ENCODE results near the gene RNF19B. TPM values are rescaled to one million over a fixed set of nuclear protein-coding genes. Genes with fewer than 3 reads are reported as not detected.

RNF19B gene
- total and polyA plus RNA-seq, 7 experiments from 2014 or later = 0.58 to 58.1 (median 18.5) TPM

DNA sequence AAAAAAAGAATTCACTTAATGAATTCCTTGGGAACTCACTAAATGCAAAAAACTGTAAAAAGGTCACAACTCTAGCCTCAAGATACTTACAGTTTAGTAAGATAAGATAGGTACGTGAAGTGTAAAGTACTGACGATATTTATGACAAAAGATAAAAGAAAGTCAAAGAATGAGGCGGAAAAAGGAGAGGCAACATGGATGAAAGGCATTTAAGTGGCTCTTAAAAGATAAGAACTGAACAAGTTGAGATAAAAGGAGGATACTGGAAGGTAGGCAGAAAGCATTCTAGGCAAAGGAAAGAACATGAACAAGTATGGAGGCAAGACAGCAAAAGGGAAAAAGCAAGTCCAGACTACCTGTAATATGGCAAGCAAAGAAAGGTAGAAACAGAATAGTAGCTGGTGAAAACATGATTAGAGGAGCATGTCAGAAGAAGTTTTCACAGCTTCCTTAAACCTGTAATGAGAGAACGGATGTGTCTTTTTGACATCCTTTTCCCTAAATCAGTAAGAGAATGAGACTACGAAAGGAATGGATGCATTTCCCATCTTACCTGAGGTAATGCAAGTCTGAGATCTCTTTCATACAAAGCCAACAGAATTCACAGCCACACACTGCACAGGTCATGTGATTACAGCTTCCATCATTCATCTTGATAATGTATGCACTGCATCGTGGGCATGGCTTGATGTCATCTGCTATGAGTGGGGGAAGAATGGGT lies 16.8 kb downstream of the RNF19B start:
- H3K27ac ChIP-seq (ENCODE audit: low read depth, low read length) = no peak overlapping the region
- no peaks in the 10 kb centered on the region for H3K27me3 ChIP-seq (ENCODE audit: control insufficient read depth in 2 of 2, insufficient read depth in 2 of 2, low read length in 2 of 2)
- no peak overlapping the region for H3K4me3 Mint-ChIP-seq
- ChIA-PET CTCF (interaction anchor here (0.7 kb wide), 1 partner anchor 13 kb away, joined by 3 read pairs; no protein-coding TSS in a partner anchor), POLR2A (interaction anchor here (0.5 kb wide), 1 partner anchor 299 kb away, joined by 4 read pairs; no protein-coding TSS in a partner anchor)
- peaks cover 0 to 7% of the 10 kb centered on the region in 2 donors for H3K4me1 ChIP-seq (ENCODE audit: control insufficient read depth in 2 of 2, insufficient read depth in 2 of 2, low read length in 2 of 2)
- no peak overlapping the region for H3K27ac Mint-ChIP-seq
- H3K9me3 ChIP-seq (ENCODE audit: control insufficient read depth in 2 of 3, low read length in 3 of 3) = no peaks in the 10 kb centered on the region
- H3K9me3 Mint-ChIP-seq = no peaks in the 10 kb centered on the region
- ATAC-seq (no peak), DNase-seq (no peak)
- peaks cover 18 to 44% (median 24%) of the 10 kb centered on the region in 3 experiments for H3K36me3 ChIP-seq (ENCODE audit: control insufficient read depth in 2 of 3, insufficient read depth in 3 of 3, low read length in 3 of 3)
- intact Hi-C loops (cut with micrococcal nuclease) = no loop called here
- H3K4me3 ChIP-seq (ENCODE audit: low read length) = no peak overlapping the region
- peaks cover 15 to 48% (median 40%) of the 10 kb centered on the region in 5 donors for H3K36me3 Mint-ChIP-seq
- H3K4me1 Mint-ChIP-seq = peaks cover 0 to 38% (median 12%) of the 10 kb centered on the region in 7 donors
- H3K27me3 Mint-ChIP-seq = no peaks in the 10 kb centered on the region

DNA sequence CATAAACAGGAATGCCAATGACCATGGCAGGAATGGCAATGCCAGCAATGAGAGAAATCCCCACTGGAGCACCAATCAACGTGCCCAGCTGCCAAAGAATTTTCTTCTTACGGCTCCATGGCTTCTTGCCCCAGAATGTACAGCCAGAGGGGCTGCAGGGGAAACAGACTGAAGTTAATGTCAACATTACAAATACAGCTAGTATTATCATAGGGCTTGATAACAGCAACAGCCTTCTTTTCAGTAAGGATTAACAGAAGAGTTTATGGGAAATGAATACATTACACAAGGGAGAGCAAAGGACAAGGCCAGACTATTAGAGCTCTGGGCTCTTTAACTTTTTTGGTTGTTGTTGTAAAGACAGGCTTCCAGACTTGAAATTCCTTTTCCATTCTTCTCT lies 18.2 kb downstream of the RNF19B start:
- Mint-ChIP-seq H3K27ac (no peak overlapping the region), H3K36me3 (peaks cover 15 to 53% (median 40%) of the 10 kb centered on the region in 5 donors), H3K9me3 (no peaks in the 10 kb centered on the region), H3K27me3 (no peaks in the 10 kb centered on the region), H3K4me1 (peaks cover 0 to 38% (median 12%) of the 10 kb centered on the region in 7 donors), H3K4me3 (no peak overlapping the region)
- peaks cover 0 to 7% of the 10 kb centered on the region in 2 donors for H3K4me1 ChIP-seq (ENCODE audit: control insufficient read depth in 2 of 2, insufficient read depth in 2 of 2, low read length in 2 of 2)
- no peak for ATAC-seq
- ChIA-PET CTCF (interaction anchor here (0.6 to 1.3 kb wide), 3 partner anchors 11 to 311 kb away, joined by 3 to 6 read pairs (median 4); no protein-coding TSS in a partner anchor), POLR2A (interaction anchor here (0.7 kb wide), 1 partner anchor 33 kb away, joined by 6 read pairs; no protein-coding TSS in a partner anchor)
- no peak for DNase-seq
- intact Hi-C loops (cut with micrococcal nuclease) = no loop called here
- H3K4me3 ChIP-seq (ENCODE audit: low read length) = no peak overlapping the region
- H3K9me3 ChIP-seq (ENCODE audit: control insufficient read depth in 2 of 3, low read length in 3 of 3) = no peaks in the 10 kb centered on the region
- H3K27ac ChIP-seq (ENCODE audit: low read depth, low read length) = no peak overlapping the region
- H3K27me3 ChIP-seq (ENCODE audit: control insufficient read depth in 2 of 2, insufficient read depth in 2 of 2, low read length in 2 of 2) = no peaks in the 10 kb centered on the region
- peaks cover 18 to 45% (median 29%) of the 10 kb centered on the region in 3 experiments for H3K36me3 ChIP-seq (ENCODE audit: control insufficient read depth in 2 of 3, insufficient read depth in 3 of 3, low read length in 3 of 3)

DNA sequence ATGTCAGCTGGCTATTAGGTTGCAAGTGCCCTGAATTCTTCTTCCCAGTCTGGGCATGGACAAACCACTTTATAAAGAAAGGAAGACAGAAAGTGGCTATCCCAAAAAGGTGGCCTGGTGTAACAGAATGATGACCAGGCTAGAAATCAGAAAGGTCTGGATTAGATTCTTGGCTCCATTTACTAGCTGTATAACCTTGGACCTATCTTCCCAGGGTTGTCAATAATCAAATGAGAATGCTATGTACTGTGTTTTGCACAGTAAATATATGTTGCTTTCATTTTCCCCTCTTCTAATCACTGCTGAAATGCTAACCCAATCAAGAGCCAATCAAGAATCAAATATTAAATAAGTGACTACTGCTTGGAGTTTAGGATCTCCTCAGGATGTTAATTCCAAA lies 20.4 kb downstream of the RNF19B start:
- Mint-ChIP-seq H3K36me3 (peaks cover 15 to 64% (median 40%) of the 10 kb centered on the region in 5 donors), H3K4me3 (no peak overlapping the region), H3K27ac (peak overlapping the region in 2 of 9 donors; percentile 35 to 61), H3K9me3 (no peaks in the 10 kb centered on the region), H3K4me1 (peaks cover 0 to 47% (median 12%) of the 10 kb centered on the region in 7 donors), H3K27me3 (no peaks in the 10 kb centered on the region)
- POLR2A ChIA-PET = interaction anchor here (1.2 kb wide), 1 partner anchor 931 kb away, joined by 3 read pairs; no protein-coding TSS in a partner anchor
- DNase-seq = no peak
- H3K4me1 ChIP-seq (ENCODE audit: control insufficient read depth in 2 of 2, insufficient read depth in 2 of 2, low read length in 2 of 2) = peaks cover 0 to 7% of the 10 kb centered on the region in 2 donors
- intact Hi-C loops (cut with micrococcal nuclease) = no loop called here
- no peak overlapping the region for H3K27ac ChIP-seq (ENCODE audit: low read depth, low read length)
- no peak for ATAC-seq
- no peaks in the 10 kb centered on the region for H3K9me3 ChIP-seq (ENCODE audit: control insufficient read depth in 2 of 3, low read length in 3 of 3)
- no peaks in the 10 kb centered on the region for H3K27me3 ChIP-seq (ENCODE audit: control insufficient read depth in 2 of 2, insufficient read depth in 2 of 2, low read length in 2 of 2)
- H3K4me3 ChIP-seq (ENCODE audit: low read length) = no peak overlapping the region
- peaks cover 18 to 64% (median 29%) of the 10 kb centered on the region in 3 experiments for H3K36me3 ChIP-seq (ENCODE audit: control insufficient read depth in 2 of 3, insufficient read depth in 3 of 3, low read length in 3 of 3)
- CTCF ChIA-PET = no interaction called here

- no peaks in the 10 kb centered on the region for H3K27me3 ChIP-seq (ENCODE audit: control insufficient read depth in 2 of 2, insufficient read depth in 2 of 2, low read length in 2 of 2)
- H3K36me3 Mint-ChIP-seq = peaks cover 6 to 52% (median 21%) of the 10 kb centered on the region in 5 donors
- H3K27me3 Mint-ChIP-seq = no peaks in the 10 kb centered on the region
- ChIA-PET POLR2A (interaction anchor here (0.6 kb wide), 1 partner anchor 173 kb away, joined by 3 read pairs; no protein-coding TSS in a partner anchor), CTCF (interaction anchor here (0.7 to 1.2 kb wide), 2 partner anchors 12 to 115 kb away, joined by 3 read pairs; no protein-coding TSS in a partner anchor)
- H3K4me1 ChIP-seq (ENCODE audit: control insufficient read depth in 2 of 2, insufficient read depth in 2 of 2, low read length in 2 of 2) = peaks cover 0 to 7% of the 10 kb centered on the region in 2 donors
- peak overlapping the region in 1 of 9 donors; percentile 34 for H3K27ac Mint-ChIP-seq
- no peaks in the 10 kb centered on the region for H3K9me3 Mint-ChIP-seq
- H3K4me3 ChIP-seq (ENCODE audit: low read length) = no peak overlapping the region
- no peaks in the 10 kb centered on the region for H3K9me3 ChIP-seq (ENCODE audit: control insufficient read depth in 2 of 3, low read length in 3 of 3)
- DNase-seq (no peak), ATAC-seq (peak; percentile 52)
- no peak overlapping the region for H3K27ac ChIP-seq (ENCODE audit: low read depth, low read length)
- intact Hi-C loops (cut with micrococcal nuclease) = loop anchor here (10.0 kb wide), 2 partner anchors 145 to 355 kb away; partner anchors contain the start of gene AZIN2 (in 1 of the 2)
- peak overlapping the region in 1 of 10 donors; percentile 52 for H3K4me3 Mint-ChIP-seq
- H3K4me1 Mint-ChIP-seq = peaks cover 0 to 62% (median 12%) of the 10 kb centered on the region in 7 donors
- H3K36me3 ChIP-seq (ENCODE audit: control insufficient read depth in 2 of 3, insufficient read depth in 3 of 3, low read length in 3 of 3) = peaks cover 11 to 69% (median 12%) of the 10 kb centered on the region in 3 experiments
Measured at GRCh38 chr1:32939655-32940371, 24.8 kb downstream of the RNF19B start.

- DNase-seq (no peak), ATAC-seq (no peak)
- H3K4me3 ChIP-seq (ENCODE audit: low read length) = no peak overlapping the region
- peaks cover under 1 to 52% (median 12%) of the 10 kb centered on the region in 3 experiments for H3K36me3 ChIP-seq (ENCODE audit: control insufficient read depth in 2 of 3, insufficient read depth in 3 of 3, low read length in 3 of 3)
- H3K36me3 Mint-ChIP-seq = peaks cover 0 to 48% (median 4%) of the 10 kb centered on the region in 5 donors
- ChIA-PET CTCF (interaction anchor here (0.7 kb wide), 1 partner anchor 12 kb away, joined by 3 read pairs; no protein-coding TSS in a partner anchor), POLR2A (interaction anchor here (1.0 kb wide), 1 partner anchor 190 kb away, joined by 3 read pairs; no protein-coding TSS in a partner anchor)
- H3K27me3 ChIP-seq (ENCODE audit: control insufficient read depth in 2 of 2, insufficient read depth in 2 of 2, low read length in 2 of 2) = no peaks in the 10 kb centered on the region
- H3K4me1 ChIP-seq (ENCODE audit: control insufficient read depth in 2 of 2, insufficient read depth in 2 of 2, low read length in 2 of 2) = no peaks in the 10 kb centered on the region
- no peaks in the 10 kb centered on the region for H3K27me3 Mint-ChIP-seq
- peaks cover 0 to 54% (median 0%) of the 10 kb centered on the region in 7 donors for H3K4me1 Mint-ChIP-seq
- H3K9me3 ChIP-seq (ENCODE audit: control insufficient read depth in 2 of 3, low read length in 3 of 3) = no peaks in the 10 kb centered on the region
- H3K27ac ChIP-seq (ENCODE audit: low read depth, low read length) = no peak overlapping the region
- intact Hi-C loops (cut with micrococcal nuclease) = loop anchor here (10.0 kb wide), 2 partner anchors 148 to 358 kb away; partner anchors contain the start of gene AZIN2 (in 1 of the 2)
- H3K4me3 Mint-ChIP-seq = no peak overlapping the region
- H3K27ac Mint-ChIP-seq = peak overlapping the region in 1 of 9 donors; percentile 59
- H3K9me3 Mint-ChIP-seq = no peaks in the 10 kb centered on the region
Measured at GRCh38 chr1:32937061-32937460, 27.5 kb downstream of the RNF19B start.

GRCh38 chr1:32934535-32934934 lies 30.1 kb downstream of the RNF19B start:
- CTCF ChIA-PET = interaction anchor here (0.9 to 5.7 kb wide), 4 partner anchors 73 to 151 kb away, joined by 3 to 46 read pairs (median 4); no protein-coding TSS in a partner anchor
- POLR2A ChIA-PET = no interaction called here

More at GRCh38 chr1:32934535-32934934, 30.1 kb downstream of the RNF19B start:
- no peak for ATAC-seq
- no peak for DNase-seq
- Mint-ChIP-seq H3K9me3 (no peaks in the 10 kb centered on the region), H3K27ac (no peak overlapping the region), H3K4me3 (no peak overlapping the region), H3K36me3 (peaks cover 0 to 36% (median 4%) of the 10 kb centered on the region in 5 donors), H3K4me1 (peaks cover 0 to 40% (median 0%) of the 10 kb centered on the region in 7 donors), H3K27me3 (no peaks in the 10 kb centered on the region)
- Histone ChIP-seq H3K9me3 (ENCODE audit: control insufficient read depth in 2 of 3, low read length in 3 of 3) (no peaks in the 10 kb centered on the region), H3K27me3 (ENCODE audit: control insufficient read depth in 2 of 2, insufficient read depth in 2 of 2, low read length in 2 of 2) (no peaks in the 10 kb centered on the region), H3K4me1 (ENCODE audit: control insufficient read depth in 2 of 2, insufficient read depth in 2 of 2, low read length in 2 of 2) (no peaks in the 10 kb centered on the region), H3K4me3 (ENCODE audit: low read length) (no peak overlapping the region), H3K36me3 (ENCODE audit: control insufficient read depth in 2 of 3, insufficient read depth in 3 of 3, low read length in 3 of 3) (peaks cover 0 to 35% (median 12%) of the 10 kb centered on the region in 3 experiments), H3K27ac (ENCODE audit: low read depth, low read length) (no peak overlapping the region)
- intact Hi-C loops (cut with micrococcal nuclease) = loop anchor here (10.0 kb wide), 2 partner anchors 150 to 360 kb away; partner anchors contain the start of gene AZIN2 (in 1 of the 2)

Measured in naive thymus-derived CD4-positive, alpha-beta T cell (primary cell).